A549 (cell line): Measurements from ENCODE around the gene PCDHA6. TPM values are rescaled to one million over a fixed set of nuclear protein-coding genes. Genes with fewer than 3 reads are reported as not detected.
"Not testable (repeated sequence)": the region's sequence is repeated elsewhere in the genome, so short reads cannot be mapped to it uniquely, and the experiment has no call there.

ENCODE experiments used
- ATAC-seq, 2 experiments: fragments of 200-7000 bp in 1 of 2; fragments of >200 bp in 1 of 2; cut with Nextera tagmentation in 1 of 2; cut with Tn5 transposase in 1 of 2; 3 replicates each; pipeline versions ENCODE4 v1.8.0 to v1.9.1; 2018 to 2020; ENCODE audit warnings: mild to moderate bottlenecking in 1 of 2, moderate library complexity in 1 of 2
- CTCF ChIA-PET: fragments of 300-600 bp; sonication (Branson Sonifier 250); formaldehyde crosslinking; extraction: SDS; loops from one replicate; lab custom pipeline; 2021; ENCODE audit warnings: antibody characterized with exemption, inconsistent platforms; lab: Yijun Ruan, JAX
- POLR2A ChIA-PET: fragments of 350-600 bp; formaldehyde crosslinking; extraction: SDS; loops from one replicate; lab custom pipeline; 2021; ENCODE audit warnings: antibody characterized with exemption, inconsistent platforms; lab: Yijun Ruan, JAX
- DNase-seq, 2 experiments: peaks; one replicate each; pipeline versions ENCODE4 v3.0.0 to v3.0.0-alpha.2; 2011 to 2016; ENCODE audit warnings: low read depth in 1 of 2, low spot score in 1 of 2
- FAIRE-seq: peaks from 2 replicates; lab custom pipeline; 2011; peaks lifted over from hg19 to GRCh38; lab: Jason Lieb, UNC
- H3K27ac ChIP-seq, 2 experiments: fragments of >200 bp; sonication (Bioruptor Twin); formaldehyde crosslinking; 3 replicates each; pipeline ENCODE4 v1.5.1; 2016 to 2017
- H3K4me1 ChIP-seq: fragments of >200 bp; sonication (Bioruptor Twin); formaldehyde crosslinking; 3 replicates; pipeline ENCODE4 v1.6.1; 2016
- H3K4me2 ChIP-seq: fragments of >200 bp; sonication (Bioruptor Twin); formaldehyde crosslinking; 3 replicates; pipeline ENCODE4 v1.6.1; 2016
- H3K4me3 ChIP-seq: fragments of >200 bp; sonication (Bioruptor Twin); formaldehyde crosslinking; 3 replicates; pipeline ENCODE4 v1.5.1; 2016
- H3K9me3 ChIP-seq: fragments of >200 bp; sonication (Bioruptor Twin); formaldehyde crosslinking; 3 replicates; pipeline ENCODE4 v1.6.1; 2016
- CBX8 ChIP-seq: fragments of 200-600 bp; sonication (generic); IDR thresholded peaks from 2 replicates; pipeline ENCODE4 v1.6.1; 2016
- HOXB13 ChIP-seq: fragments of 250-450 bp; sonication (Bioruptor Pico); IDR thresholded peaks from 2 replicates; pipeline ENCODE4 v1.5.0; 2020; ENCODE audit warnings: low read depth, mild to moderate bottlenecking, moderate library complexity
- JUNB ChIP-seq: fragments of >200 bp; sonication (Bioruptor Twin); formaldehyde crosslinking; IDR thresholded peaks from 2 replicates; pipeline ENCODE4 v1.6.1; 2016
- NFE2L2 ChIP-seq: fragments of 150-350 bp; conservative IDR thresholded peaks from 2 replicates; pipeline ENCODE4 v1.6.1; 2014; ENCODE audit warnings: low read length
- RAD21 ChIP-seq, 2 experiments: fragments of >200 bp in 1 of 2; sonication (Bioruptor Twin) in 1 of 2; formaldehyde crosslinking in 1 of 2; IDR thresholded peaks in 1 of 2; conservative IDR thresholded peaks in 1 of 2; 2 replicates in 1 of 2; 3 replicates in 1 of 2; pipeline ENCODE4 v1.6.1; 2012 to 2018; ENCODE audit warnings: inconsistent platforms in 1 of 2
- RFX5 ChIP-seq: fragments of 450-650 bp; IDR thresholded peaks from 2 replicates; pipeline ENCODE4 v1.7.1; 2014; ENCODE audit warnings: antibody characterized with exemption, mild to moderate bottlenecking, moderate library complexity
- SMC3 ChIP-seq: fragments of >200 bp; sonication (Bioruptor Twin); formaldehyde crosslinking; IDR thresholded peaks from 3 replicates; pipeline ENCODE4 v1.6.1; 2018; ENCODE audit warnings: inconsistent platforms
- ZNF302 ChIP-seq: fragments of 250-450 bp; sonication (Bioruptor Pico); IDR thresholded peaks from 2 replicates; pipeline ENCODE4 v1.9.0; 2021; ENCODE audit warnings: inconsistent platforms, mild to moderate bottlenecking, moderate library complexity
- ZSCAN20 ChIP-seq: fragments of 250-450 bp; sonication (Bioruptor Pico); IDR thresholded peaks from 2 replicates; pipeline ENCODE4 v1.8.0; 2022; ENCODE audit warnings: mild to moderate bottlenecking, moderate library complexity
- WGBS: methylation state at CpG from one replicate; pipeline ENCODE4 v1.1.6; 2017; ENCODE audit errors: missing lambda C conversion rate; 5-methylcytosine and 5-hydroxymethylcytosine counted together
- polyA plus RNA-seq, 4 experiments: library from polyadenylated mRNA; depleted of rRNA in 3 of 4; stranded (reverse); fragments of >200 nt; fragmentation: RNase III in 1 of 4; extraction: RNeasy Plus Mini Kit Qiagen cat#74134 plus additional on column Dnase treatment in 1 of 4; gene quantifications; 2 replicates in 3 of 4; 3 replicates in 1 of 4; pipeline ENCODE4 v1.2.3, GENCODE V29; 2011 to 2017
- TF ChIP-seq, protein P1 (sequence below): fragments of >200 bp; sonication (Bioruptor Twin); formaldehyde crosslinking; IDR thresholded peaks from 3 replicates; pipeline ENCODE4 v1.5.1; 2016

Gene PCDHA6
- polyA plus RNA-seq, 2 of the 4 experiments (the other 2 are of a cell fraction) = 0.04 to 0.16 TPM

DNA sequence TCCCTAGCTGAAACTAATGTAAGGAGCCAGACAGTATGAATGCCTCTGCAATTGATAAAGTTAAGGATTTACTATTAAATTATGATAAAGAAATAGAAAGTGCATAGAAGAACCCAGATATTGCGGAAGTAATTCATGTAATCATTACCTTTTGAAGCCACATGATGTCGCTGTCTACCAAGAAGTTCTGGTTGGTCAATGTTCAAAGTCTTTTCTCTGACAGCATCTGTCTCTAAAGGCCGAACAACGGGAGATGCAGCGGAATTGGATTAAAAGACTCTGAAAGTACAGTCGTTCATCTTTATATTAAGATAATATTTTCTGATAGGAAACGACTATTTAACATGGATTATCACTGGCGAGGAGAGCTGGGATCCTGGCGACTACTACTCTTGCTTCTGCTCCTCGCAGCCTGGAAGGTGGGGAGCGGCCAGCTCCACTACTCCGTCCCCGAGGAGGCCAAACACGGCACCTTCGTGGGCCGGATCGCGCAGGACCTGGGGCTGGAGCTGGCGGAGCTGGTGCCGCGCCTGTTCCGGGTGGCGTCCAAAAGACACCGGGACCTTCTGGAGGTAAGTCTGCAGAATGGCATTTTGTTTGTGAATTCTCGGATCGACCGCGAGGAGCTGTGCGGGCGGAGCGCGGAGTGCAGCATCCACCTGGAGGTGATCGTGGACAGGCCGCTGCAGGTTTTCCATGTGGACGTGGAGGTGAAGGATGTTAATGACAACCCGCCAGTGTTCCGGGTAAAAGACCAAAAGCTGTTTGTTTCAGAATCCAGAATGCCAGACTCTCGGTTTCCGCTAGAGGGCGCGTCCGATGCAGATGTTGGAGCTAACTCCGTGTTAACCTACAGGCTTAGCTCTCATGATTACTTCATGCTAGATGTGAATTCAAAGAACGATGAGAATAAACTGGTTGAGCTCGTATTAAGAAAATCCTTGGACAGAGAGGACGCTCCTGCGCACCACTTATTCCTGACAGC is 13.5 kb downstream of the PCDHA6 start, which contains the start of gene PCDHA8:
PCDHA8 (plus strand) TSS at position 210 of the 985 bp plus-strand sequence; CDS start at position 345, 135 bp downstream.
- ATAC-seq = peak; percentile 78 to 82; a peak in 5 of 6 replicates

DNA sequence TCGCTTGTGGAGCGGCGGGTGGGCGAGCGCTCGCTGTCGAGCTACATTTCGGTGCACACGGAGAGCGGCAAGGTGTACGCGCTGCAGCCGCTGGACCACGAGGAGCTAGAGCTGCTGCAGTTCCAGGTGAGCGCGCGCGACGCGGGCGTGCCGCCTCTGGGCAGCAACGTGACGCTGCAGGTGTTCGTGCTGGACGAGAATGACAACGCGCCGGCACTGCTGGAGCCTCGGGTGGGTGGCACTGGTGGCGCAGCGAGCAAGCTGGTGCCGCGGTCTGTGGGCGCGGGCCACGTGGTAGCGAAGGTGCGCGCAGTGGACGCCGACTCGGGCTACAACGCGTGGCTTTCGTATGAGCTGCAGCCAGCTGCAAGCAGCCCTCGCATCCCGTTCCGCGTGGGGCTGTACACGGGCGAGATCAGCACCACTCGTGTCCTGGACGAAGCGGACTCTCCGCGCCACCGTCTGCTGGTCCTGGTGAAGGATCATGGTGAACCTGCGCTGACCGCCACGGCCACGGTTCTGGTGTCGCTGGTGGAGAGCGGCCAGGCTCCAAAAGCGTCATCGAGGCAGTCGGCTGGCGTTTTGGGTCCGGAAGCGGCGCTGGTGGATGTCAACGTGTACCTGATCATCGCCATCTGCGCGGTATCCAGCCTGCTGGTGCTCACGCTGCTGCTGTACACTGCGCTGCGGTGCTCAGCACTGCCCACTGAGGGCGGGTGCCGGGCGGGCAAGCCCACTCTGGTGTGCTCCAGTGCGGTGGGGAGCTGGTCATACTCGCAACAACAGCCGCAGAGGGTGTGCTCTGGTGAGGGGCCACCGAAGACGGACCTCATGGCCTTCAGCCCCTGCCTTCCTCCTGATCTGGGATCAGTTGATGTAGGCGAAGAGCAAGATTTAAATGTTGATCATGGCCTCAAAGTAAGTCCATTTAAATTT is 15.3 kb downstream of the PCDHA6 start:
- H3K9me3 ChIP-seq = 0 out of 3 replicates have a peak, but pooled peaks cover 3% of the 10 kb centered on the region
- H3K4me1 ChIP-seq = no peaks in the 10 kb centered on the region
- DNase-seq (no peak), FAIRE-seq (no peak), ATAC-seq (no peak)
- TF ChIP-seq, protein P1, sequence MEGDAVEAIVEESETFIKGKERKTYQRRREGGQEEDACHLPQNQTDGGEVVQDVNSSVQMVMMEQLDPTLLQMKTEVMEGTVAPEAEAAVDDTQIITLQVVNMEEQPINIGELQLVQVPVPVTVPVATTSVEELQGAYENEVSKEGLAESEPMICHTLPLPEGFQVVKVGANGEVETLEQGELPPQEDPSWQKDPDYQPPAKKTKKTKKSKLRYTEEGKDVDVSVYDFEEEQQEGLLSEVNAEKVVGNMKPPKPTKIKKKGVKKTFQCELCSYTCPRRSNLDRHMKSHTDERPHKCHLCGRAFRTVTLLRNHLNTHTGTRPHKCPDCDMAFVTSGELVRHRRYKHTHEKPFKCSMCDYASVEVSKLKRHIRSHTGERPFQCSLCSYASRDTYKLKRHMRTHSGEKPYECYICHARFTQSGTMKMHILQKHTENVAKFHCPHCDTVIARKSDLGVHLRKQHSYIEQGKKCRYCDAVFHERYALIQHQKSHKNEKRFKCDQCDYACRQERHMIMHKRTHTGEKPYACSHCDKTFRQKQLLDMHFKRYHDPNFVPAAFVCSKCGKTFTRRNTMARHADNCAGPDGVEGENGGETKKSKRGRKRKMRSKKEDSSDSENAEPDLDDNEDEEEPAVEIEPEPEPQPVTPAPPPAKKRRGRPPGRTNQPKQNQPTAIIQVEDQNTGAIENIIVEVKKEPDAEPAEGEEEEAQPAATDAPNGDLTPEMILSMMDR = no peak
- TF ChIP-seq ZNF302 (CRISPR knock-in tag) (no peak), JUNB (no peak), NFE2L2 (no peak), ZSCAN20 (CRISPR knock-in tag) (no peak), CBX8 (no peak)
- no peak overlapping the region for H3K27ac ChIP-seq
- 87% methylated on average over 82 of the region's 87 CpGs for WGBS
- H3K4me3 ChIP-seq = no peak overlapping the region
- ChIA-PET POLR2A (no interaction called here), CTCF (interaction anchor here (1.0 kb wide), 1 partner anchor 197 kb away, joined by 3 read pairs; no protein-coding TSS in a partner anchor)
- H3K4me2 ChIP-seq = no peak overlapping the region

More for the DNA sequence above, 13.5 kb downstream of the PCDHA6 start, which contains the start of gene PCDHA8:
- FAIRE-seq (no peak), DNase-seq (peak; percentile 20 to 46)
- Histone ChIP-seq H3K4me1 (no peaks in the 10 kb centered on the region), H3K27ac (no peak within 1 kb of the TSS), H3K4me3 (peak within 1 kb of the TSS; percentile 42), H3K9me3 (0 out of 3 replicates have a peak, but pooled peaks cover 3% of the 10 kb centered on the region), H3K4me2 (peak within 1 kb of the TSS; percentile 55)
- no peak for TF ChIP-seq JUNB
- 0 out of 3 replicates have a peak, but pooled peaks have one; percentile 12 for TF ChIP-seq SMC3
- no peak for TF ChIP-seq RFX5
- TF ChIP-seq HOXB13 = no peak
- TF ChIP-seq, protein P1 = peak; percentile 33; the same call in 1 of the 3 replicates
- TF ChIP-seq RAD21 (conservative IDR thresholded peaks at IDR 0.05 in 1 of 2, IDR thresholded peaks at IDR 0.05 in 1 of 2) = peak; percentile 50 to 55
- ChIA-PET CTCF (interaction anchor here (0.6 to 2.4 kb wide), 28 partner anchors 8 to 528 kb away, joined by 3 to 18 read pairs (median 3); partner anchors contain the start of genes PCDHA1, PCDHA11, PCDHA12 and PCDHA5), POLR2A (no interaction called here)
- 54% methylated on average over 40 of the region's 47 CpGs for WGBS

DNA sequence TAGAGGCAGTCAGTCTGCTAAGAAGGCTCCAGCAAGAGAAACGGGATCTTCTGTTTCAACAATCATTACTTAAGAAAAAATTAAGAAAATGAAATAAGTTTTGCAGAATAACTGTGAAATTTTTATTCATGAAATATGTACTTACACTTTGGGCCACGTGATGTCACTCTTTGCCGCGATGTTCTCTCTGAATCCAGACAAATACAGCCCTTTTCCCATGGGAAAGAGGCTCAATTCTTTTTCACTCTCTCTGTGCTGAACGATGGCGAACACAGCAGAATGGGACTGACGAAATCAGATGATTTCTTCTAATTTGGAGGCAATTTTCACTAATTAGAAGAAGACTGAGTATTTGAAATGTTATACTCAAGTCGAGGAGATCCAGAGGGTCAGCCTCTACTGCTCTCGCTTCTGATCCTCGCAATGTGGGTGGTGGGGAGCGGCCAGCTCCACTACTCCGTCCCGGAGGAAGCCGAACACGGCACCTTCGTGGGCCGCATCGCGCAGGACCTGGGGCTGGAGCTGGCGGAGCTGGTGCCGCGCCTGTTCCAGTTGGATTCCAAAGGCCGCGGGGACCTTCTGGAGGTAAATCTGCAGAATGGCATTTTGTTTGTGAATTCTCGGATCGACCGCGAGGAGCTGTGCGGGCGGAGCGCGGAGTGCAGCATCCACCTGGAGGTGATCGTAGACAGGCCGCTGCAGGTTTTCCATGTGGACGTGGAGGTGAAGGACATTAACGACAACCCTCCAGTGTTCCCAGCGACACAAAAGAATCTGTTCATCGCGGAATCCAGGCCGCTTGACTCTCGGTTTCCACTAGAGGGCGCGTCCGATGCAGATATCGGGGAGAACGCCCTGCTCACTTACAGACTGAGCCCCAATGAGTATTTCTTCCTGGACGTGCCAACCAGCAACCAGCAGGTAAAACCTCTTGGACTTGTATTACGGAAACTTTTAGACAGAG is 20.7 kb downstream of the PCDHA6 start, which contains the start of gene PCDHA9:
PCDHA9 (plus strand) TSS at position 244 of the 964 bp plus-strand sequence; CDS start at position 358, 114 bp downstream.
- FAIRE-seq, POLR2A ChIA-PET, H3K4me3 ChIP-seq, H3K4me2 ChIP-seq, DNase-seq, H3K27ac ChIP-seq, CTCF ChIA-PET, H3K9me3 ChIP-seq, H3K4me1 ChIP-seq: not testable (repeated sequence)
- ATAC-seq = peak in 1 of 2 experiments; percentile 61; a peak in 3 of 6 replicates
- 71% methylated on average over 38 of the region's 48 CpGs for WGBS

DNA sequence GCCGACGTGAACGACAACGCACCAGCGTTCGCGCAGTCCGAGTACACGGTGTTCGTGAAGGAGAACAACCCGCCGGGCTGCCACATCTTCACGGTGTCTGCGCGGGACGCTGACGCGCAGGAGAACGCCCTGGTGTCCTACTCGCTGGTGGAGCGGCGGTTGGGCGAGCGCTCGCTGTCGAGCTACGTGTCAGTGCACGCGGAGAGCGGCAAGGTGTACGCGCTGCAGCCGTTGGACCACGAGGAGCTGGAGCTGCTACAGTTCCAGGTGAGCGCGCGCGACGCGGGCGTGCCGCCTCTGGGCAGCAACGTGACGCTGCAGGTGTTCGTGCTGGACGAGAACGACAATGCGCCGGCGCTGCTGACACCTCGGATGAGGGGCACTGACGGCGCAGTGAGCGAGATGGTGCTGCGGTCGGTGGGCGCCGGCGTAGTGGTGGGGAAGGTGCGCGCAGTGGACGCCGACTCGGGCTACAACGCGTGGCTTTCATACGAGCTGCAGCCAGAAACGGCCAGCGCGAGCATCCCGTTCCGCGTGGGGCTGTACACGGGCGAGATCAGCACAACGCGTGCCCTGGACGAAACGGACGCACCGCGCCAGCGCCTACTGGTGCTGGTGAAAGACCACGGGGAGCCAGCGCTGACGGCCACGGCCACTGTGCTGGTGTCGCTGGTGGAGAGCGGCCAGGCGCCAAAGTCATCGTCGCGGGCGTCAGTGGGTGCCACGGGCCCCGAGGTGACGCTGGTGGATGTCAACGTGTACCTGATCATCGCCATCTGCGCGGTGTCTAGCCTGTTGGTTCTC is 22.3 kb downstream of the PCDHA6 start:
- POLR2A ChIA-PET = not testable (repeated sequence)

More for the DNA sequence above, 22.3 kb downstream of the PCDHA6 start:
- not testable (repeated sequence) for H3K9me3 ChIP-seq, H3K4me2 ChIP-seq, DNase-seq, FAIRE-seq, H3K27ac ChIP-seq, H3K4me3 ChIP-seq, H3K4me1 ChIP-seq, ATAC-seq
- 91% methylated on average over 93 of the region's 101 CpGs for WGBS
- CTCF ChIA-PET = interaction anchor here (1.3 kb wide), 1 partner anchor 10 kb away, joined by 3 read pairs; no protein-coding TSS in a partner anchor
